ENCODE results near the gene TAC4. TPM values are rescaled to one million over a fixed set of nuclear protein-coding genes. Genes with fewer than 3 reads are reported as not detected.

The TAC4 gene
- total RNA-seq, 1 experiment from 2014 or later, result not detected

DNA sequence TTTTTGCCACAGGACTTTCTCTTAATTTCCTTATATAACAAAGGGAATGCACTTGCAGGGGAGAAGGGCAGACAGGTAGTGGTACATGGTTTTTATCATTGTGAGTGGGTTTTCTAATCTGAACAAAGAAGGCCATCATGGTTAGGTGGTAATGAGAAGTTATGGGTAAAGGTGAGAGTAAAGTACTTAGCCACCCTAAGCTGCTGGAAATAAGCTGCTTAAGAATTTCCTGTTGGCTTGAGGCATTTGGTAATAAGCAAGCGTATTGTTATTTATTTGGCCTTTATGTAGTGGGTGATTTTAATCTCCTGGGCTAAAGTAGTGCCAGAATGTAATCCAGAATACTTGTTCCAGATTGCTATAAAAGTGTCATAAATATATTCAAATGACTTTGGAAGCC is 27.1 kb downstream of the TAC4 start:
- Histone ChIP-seq H3K36me3 (replicated peaks; ENCODE audit: control insufficient read depth, insufficient read depth, low read length) (peaks cover 38% of the 10 kb centered on the region), H3K27me3 (ENCODE audit: control insufficient read depth, insufficient read depth, low read length) (no peaks in the 10 kb centered on the region)

DNA sequence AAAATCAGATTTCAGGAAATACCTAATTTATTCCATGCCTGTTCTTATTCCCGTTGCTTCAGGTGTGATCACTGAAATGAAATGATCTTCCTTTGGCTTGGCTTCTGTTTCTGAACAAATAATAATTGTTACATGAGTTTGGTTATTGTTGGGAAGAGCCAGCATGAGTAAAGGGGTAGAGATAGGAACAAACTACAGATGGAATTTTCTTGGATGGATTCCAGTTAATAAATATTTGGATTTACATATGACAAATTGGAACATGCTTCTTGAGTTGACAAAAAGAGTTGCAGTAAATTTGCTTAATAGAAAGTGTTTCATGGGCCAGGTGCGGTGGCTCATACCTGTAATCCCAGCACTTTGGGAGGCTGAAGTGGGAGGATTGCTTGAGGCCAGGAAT is 28.2 kb downstream of the TAC4 start:
- no peak for DNase-seq
- H3K27me3 ChIP-seq (ENCODE audit: control insufficient read depth, insufficient read depth, low read length), result no peaks in the 10 kb centered on the region
- no peak overlapping the region for H3K4me3 ChIP-seq (ENCODE audit: insufficient read depth, low read depth, low read length)
- peaks cover 33% of the 10 kb centered on the region for H3K36me3 ChIP-seq (replicated peaks; ENCODE audit: control insufficient read depth, insufficient read depth, low read length)

More for the DNA sequence above, 27.1 kb downstream of the TAC4 start:
- H3K4me3 ChIP-seq (ENCODE audit: insufficient read depth, low read depth, low read length), result no peak overlapping the region
- DNase-seq, result no peak

DNA sequence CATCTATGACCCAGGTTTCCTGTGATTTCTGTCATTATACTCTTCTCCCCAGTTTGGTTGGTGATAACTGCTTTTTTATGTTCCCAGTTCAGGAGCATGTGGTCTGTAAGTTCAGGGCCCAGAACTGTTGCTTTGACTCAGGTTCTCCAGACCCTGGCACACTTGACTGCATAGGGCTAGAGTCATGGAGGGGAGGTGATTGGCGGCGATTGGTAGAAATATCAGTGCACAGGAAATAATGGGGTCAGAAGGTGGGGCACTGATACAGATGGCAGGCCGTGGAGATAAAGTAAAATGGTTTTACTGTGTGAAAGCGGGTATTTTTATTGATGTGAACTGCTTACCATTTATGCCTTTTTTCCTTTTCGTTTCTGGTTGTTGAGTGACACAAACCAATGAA is 28.7 kb downstream of the TAC4 start:
- DNase-seq, result no peak
- Histone ChIP-seq H3K4me3 (ENCODE audit: insufficient read depth, low read depth, low read length) (no peak overlapping the region), H3K27me3 (ENCODE audit: control insufficient read depth, insufficient read depth, low read length) (no peaks in the 10 kb centered on the region), H3K36me3 (replicated peaks; ENCODE audit: control insufficient read depth, insufficient read depth, low read length) (peaks cover 33% of the 10 kb centered on the region)

DNA sequence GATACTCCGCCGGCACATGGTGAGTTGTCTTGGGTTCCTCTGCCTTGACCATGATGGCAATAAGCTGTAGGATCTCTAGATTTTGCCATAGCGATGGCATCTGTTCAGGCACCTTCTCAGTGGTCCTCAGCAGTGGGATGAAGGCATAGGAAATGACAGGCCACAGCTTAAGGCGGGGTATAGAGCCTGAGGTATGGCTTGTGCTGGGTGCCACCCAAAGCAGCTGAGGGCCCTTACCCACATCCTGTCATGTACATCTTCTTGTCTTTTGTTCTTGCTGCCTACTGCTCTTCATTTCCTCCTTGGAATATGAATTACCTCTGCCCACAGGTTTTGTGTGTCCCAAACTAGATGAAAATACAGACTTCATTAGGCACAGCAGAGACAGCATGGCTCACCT is 29.9 kb downstream of the TAC4 start:
- Histone ChIP-seq H3K27me3 (ENCODE audit: control insufficient read depth, insufficient read depth, low read length) (no peaks in the 10 kb centered on the region), H3K36me3 (replicated peaks; ENCODE audit: control insufficient read depth, insufficient read depth, low read length) (peaks cover 26% of the 10 kb centered on the region), H3K4me3 (ENCODE audit: insufficient read depth, low read depth, low read length) (no peak overlapping the region)
- no peak for DNase-seq

DNA sequence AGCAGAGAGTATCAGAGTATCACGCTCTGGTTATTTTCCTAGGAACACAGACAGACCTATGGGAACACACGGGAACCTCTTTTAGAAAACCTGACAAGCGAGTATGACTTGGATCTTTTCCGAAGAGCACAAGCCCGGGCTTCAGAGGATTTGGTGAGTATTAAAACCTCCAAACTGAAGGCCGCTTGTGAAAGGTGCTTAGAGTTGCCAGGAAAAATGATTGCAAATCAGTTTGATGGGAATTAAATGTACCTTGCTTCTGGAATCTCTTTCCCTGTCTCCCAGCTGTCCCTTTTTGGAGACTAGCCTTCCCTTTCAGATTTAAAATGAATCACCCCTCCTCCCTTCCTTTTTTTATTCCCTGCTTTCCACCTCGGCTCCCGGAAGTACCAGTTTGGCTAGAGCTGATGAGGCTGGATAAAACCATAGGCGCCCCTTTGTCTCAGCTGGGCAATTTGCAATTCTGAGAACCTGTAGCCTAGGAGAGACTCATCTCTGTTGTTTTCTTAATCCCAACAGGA is 32.0 kb downstream of the TAC4 start:
- H3K4me3 ChIP-seq (ENCODE audit: insufficient read depth, low read depth, low read length), result peak overlapping the region; percentile 11
- peak; percentile 60 for DNase-seq
- no peaks in the 10 kb centered on the region for H3K27me3 ChIP-seq (ENCODE audit: control insufficient read depth, insufficient read depth, low read length)
- H3K36me3 ChIP-seq (replicated peaks; ENCODE audit: control insufficient read depth, insufficient read depth, low read length), result peaks cover 9% of the 10 kb centered on the region

DNA sequence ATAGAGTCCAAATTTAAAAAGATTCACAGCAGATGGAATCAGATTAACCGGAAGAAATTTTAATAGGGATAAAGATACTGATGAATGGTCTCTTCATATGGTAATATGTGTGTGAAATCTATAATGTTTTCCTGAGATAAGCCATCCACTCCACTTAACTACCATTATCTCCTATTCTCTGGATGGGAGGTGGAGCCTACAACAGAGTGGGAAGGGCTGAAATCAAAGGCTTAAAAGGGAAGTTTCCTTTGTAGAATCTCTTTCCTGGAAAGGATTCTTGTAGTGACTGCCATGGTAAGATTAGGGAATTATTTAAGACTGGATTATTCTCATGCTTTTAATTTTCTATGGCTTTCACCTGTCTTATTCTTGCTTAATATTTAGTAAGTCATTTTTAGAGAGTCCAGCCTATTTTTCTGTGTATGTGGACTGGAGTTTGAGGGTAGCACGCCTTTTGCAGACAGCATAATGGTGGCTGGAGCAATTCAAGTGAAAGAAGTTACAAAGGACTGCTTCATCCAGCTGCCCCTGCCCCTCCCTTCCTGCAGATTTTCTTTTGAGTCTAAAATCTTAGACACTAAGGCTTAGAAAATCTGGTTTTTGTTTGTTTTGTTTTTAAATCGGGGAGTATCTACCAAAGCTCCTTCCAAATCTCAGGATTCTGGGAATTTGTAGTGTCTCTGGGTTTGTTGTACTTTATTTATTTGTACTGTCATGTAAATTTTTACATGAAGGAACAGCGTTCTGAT is 32.9 kb downstream of the TAC4 start:
- DNase-seq, result no peak
- Histone ChIP-seq H3K27me3 (ENCODE audit: control insufficient read depth, insufficient read depth, low read length) (no peaks in the 10 kb centered on the region), H3K36me3 (replicated peaks; ENCODE audit: control insufficient read depth, insufficient read depth, low read length) (peaks cover 8% of the 10 kb centered on the region), H3K4me3 (ENCODE audit: insufficient read depth, low read depth, low read length) (peak overlapping the region; percentile 11; the same call in 1 of the 2 replicates)

DNA sequence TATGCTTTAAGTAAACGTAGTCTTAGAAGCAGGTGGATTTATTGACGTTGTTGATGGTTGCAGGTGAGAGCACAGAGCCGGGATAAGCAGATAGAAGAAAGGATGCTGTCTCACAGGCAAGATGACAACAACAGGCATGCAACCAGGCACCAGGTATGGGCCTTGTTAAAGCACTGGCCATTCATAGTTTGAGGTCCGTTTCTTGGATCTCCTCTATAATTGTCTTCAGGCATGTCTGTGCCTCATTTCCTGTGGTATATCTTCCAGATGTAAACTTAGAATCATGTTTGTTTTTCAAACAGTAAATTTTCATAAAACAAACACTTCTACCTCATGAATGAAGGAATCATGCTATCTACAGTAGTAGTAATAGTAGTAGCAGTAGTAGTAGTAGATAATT is 38.8 kb downstream of the TAC4 start:
- H3K27me3 ChIP-seq (ENCODE audit: control insufficient read depth, insufficient read depth, low read length), result no peaks in the 10 kb centered on the region
- H3K36me3 ChIP-seq (replicated peaks; ENCODE audit: control insufficient read depth, insufficient read depth, low read length), result peaks cover 9% of the 10 kb centered on the region
- no peak overlapping the region for H3K4me3 ChIP-seq (ENCODE audit: insufficient read depth, low read depth, low read length)
- no peak for DNase-seq

DNA sequence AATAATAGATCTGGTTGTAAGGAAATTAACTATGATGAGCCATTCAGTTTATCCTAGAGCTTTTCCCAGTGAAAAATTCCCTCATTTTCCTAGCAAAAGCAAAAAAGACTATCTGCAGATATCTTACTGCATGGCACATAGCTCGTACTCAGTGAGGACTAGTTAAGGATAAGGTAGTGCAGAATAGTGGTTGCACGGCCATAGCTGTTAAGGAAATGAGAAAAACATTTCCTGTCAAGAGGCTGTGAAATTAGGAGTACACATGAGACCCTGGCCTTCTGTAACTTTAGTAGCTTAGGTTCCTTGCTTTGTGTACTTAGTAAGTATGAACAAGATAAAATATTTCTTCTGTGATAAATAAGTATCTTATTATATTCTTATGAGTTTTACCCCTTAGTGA is 49.1 kb downstream of the TAC4 start:
- H3K36me3 ChIP-seq (replicated peaks; ENCODE audit: control insufficient read depth, insufficient read depth, low read length), result peaks cover 22% of the 10 kb centered on the region
- H3K27me3 ChIP-seq (ENCODE audit: control insufficient read depth, insufficient read depth, low read length), result no peaks in the 10 kb centered on the region
- no peak for DNase-seq
- no peak overlapping the region for H3K4me3 ChIP-seq (ENCODE audit: insufficient read depth, low read depth, low read length)

DNA sequence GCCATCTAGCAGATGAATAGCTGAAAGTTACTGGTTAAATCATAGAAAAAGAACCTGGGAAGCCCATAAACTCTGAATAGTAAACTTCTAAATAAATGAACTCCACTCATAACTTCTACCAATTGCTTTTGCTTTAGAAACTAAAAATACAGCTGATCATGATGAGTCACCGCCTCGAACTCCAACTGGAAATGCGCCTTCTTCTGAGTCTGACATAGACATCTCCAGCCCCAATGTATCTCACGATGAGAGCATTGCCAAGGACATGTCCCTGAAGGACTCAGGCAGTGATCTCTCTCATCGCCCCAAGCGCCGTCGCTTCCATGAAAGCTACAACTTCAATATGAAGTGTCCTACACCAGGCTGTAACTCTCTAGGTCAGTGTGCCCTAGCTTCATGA is 49.7 kb downstream of the TAC4 start:
- Histone ChIP-seq H3K27me3 (ENCODE audit: control insufficient read depth, insufficient read depth, low read length) (no peaks in the 10 kb centered on the region), H3K4me3 (ENCODE audit: insufficient read depth, low read depth, low read length) (no peak overlapping the region), H3K36me3 (replicated peaks; ENCODE audit: control insufficient read depth, insufficient read depth, low read length) (peaks cover 23% of the 10 kb centered on the region)
- DNase-seq, result no peak

DNA sequence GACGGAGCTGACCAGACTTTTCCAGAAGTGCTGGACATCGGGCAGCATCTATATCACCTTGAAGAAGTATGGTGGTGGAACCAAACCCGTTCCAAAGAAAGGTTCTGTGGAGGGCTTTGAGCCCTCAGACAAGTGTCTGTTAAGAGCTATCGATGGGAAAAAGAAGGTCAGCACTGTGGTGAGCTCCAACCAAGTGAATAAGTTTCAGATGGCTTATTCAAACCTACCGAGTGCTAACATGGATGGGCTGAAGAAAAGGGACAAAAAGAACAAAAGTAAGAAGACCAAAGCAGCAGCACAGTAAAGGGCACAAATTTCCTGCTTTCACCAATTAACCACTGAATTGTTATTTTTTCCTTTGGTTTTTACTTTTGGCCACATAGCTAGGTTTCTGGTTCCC is 52.5 kb downstream of the TAC4 start:
- DNase-seq, result no peak
- Histone ChIP-seq H3K4me3 (ENCODE audit: insufficient read depth, low read depth, low read length) (no peak overlapping the region), H3K36me3 (replicated peaks; ENCODE audit: control insufficient read depth, insufficient read depth, low read length) (peaks cover 34% of the 10 kb centered on the region), H3K27me3 (ENCODE audit: control insufficient read depth, insufficient read depth, low read length) (no peaks in the 10 kb centered on the region)

DNA sequence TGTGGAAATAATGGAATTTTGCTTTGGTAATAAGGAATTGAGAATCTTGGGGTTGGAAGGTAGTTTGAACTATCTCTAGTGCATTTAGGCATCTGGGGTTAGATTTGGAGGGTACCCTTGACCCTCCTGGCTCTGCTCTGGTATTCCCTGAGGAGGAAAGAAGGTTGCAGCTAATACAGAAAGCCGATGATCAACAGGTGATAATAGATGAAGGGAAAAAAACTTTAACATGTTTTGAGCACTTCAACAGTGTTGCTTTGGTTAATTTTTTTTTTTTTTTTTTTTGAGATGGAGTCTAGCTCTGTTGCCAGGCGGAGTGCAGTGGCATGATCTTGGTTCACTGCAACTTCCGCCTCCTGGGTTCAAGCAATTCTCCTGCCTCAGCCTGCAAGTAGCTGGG is 54.6 kb downstream of the TAC4 start:
- Histone ChIP-seq H3K36me3 (replicated peaks; ENCODE audit: control insufficient read depth, insufficient read depth, low read length) (peaks cover 24% of the 10 kb centered on the region), H3K4me3 (ENCODE audit: insufficient read depth, low read depth, low read length) (no peak overlapping the region)

DNA sequence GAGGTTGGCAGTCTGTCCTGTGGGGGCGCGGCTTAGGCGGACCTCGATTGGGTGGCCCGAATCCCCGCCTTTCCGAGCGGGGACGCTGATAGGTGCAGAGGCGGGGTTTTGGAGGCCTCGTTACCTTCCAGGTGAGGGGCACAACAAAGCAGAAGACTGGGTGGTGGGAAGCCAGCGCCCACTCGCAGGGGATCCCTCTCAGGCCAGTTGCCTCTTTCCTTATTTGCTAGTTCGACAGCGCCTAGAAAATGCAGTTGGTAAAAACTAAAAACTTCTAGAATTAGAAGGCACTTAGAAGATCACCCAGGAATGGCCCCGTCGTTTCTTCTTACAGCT is 58.7 kb downstream of the TAC4 start:
- DNase-seq, result no peak
- Histone ChIP-seq H3K36me3 (replicated peaks; ENCODE audit: control insufficient read depth, insufficient read depth, low read length) (peaks cover 12% of the 10 kb centered on the region), H3K27me3 (ENCODE audit: control insufficient read depth, insufficient read depth, low read length) (no peaks in the 10 kb centered on the region), H3K4me3 (ENCODE audit: insufficient read depth, low read depth, low read length) (peak overlapping the region; percentile 28)

More for the DNA sequence above, 54.6 kb downstream of the TAC4 start:
- no peak for DNase-seq
- no peaks in the 10 kb centered on the region for H3K27me3 ChIP-seq (ENCODE audit: control insufficient read depth, insufficient read depth, low read length)

DNA sequence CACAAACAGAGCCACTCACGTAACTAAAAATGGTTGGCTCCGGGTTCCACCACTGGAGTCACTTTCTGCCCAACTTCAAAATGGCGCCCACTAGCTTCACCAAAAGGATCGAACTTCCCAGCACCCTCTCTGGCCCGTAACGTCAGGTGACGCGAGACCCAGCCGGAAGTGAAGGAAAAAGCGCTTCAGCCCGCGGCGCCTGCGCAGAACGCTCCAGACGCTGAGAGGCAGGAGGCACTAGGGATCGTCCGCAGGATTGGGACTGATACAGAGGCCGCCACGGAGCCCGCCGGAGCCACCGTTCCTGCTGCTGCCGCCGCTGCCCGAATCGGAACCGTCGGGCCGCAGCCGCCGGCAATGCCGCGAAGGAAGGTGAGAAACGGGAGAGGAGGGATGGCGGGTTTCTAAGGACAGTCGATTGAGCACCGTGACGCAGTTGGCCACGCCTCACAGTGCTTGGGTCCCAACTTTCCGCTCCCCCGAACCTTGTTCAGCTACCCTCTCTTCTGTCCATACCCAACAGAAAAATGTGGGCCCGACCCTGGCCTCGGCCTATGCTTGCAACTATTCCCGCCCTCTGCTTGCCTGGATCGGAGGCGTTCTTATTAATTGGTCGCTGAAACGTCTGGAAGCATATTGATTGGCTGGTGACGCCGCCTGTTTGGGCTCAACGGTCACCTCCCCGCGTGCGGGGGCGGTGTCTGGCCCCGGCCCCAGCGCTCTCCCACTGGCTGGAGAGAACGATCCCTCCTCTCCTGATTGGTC is 59.2 kb downstream of the TAC4 start, which contains the start of gene KAT7:
Gene KAT7 (plus strand): TSS at position 204 of the 765 bp plus-strand sequence. CDS start 154 bp downstream, at position 358.
- peaks cover 12% of the 10 kb centered on the region for H3K36me3 ChIP-seq (replicated peaks; ENCODE audit: control insufficient read depth, insufficient read depth, low read length)
- peak; percentile 98 for DNase-seq
- H3K4me3 ChIP-seq (ENCODE audit: insufficient read depth, low read depth, low read length), result peak within 1 kb of the TSS; percentile 100
- no peaks in the 10 kb centered on the region for H3K27me3 ChIP-seq (ENCODE audit: control insufficient read depth, insufficient read depth, low read length)
